Fibroblast of peridontal ligament (primary cell): Measurements from ENCODE around the gene UBE2G2.
"Not testable (repeated sequence)": the region's sequence is repeated elsewhere in the genome, so short reads cannot be mapped to it uniquely, and the experiment has no call there.

Experiments
- DNase-seq: peaks from one replicate; pipeline ENCODE4 v3.0.0-alpha.2; 2010; ENCODE audit errors: extremely low read depth

Gene UBE2G2

GRCh38 chr21:44836349-44836665, 34.7 kb upstream of the UBE2G2 start:
- DNase-seq = no peak

DNA sequence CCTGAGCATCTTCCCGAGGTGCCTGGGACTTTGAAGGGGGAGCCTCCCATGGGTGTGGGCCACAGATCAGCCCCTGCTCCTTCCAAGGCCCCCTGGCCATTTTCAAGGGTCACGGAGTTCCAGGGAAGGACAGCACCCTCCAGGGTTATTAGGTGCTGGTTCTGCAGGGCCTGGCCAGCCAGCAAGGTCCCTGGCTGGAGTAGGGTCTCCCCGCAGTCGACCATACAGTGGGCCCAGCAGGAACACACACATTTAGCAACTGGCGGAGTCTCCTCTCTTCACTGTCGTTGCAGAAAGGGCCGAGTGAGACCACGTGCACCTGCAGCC, 34.0 kb upstream of the UBE2G2 start:
- no peak for DNase-seq

- no peak for DNase-seq
Measured at GRCh38 chr21:44834951-44835646, 33.5 kb upstream of the UBE2G2 start.

GRCh38 chr21:44834231-44834950, 32.8 kb upstream of the UBE2G2 start:
- DNase-seq = no peak

DNA sequence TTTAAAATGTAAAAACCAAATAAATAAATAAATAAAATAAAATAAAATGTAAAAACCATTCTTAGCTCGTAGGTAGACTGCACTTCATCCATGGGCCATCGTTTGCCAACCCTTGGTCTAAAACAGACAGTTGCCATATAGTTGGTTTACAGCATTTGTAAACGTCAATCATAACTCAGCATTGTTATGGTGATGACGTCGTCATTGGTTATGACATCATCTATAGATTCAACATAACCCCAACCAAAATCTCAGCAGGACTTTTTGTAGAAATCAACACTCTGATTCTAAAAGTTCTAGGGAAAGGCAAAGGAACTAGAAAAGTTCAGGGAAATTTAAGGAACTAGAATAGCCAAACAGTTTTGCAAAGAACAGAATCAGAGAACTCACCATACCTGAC, 32.0 kb upstream of the UBE2G2 start:
- no peak for DNase-seq

GRCh38 chr21:44832516-44833255, 31.1 kb upstream of the UBE2G2 start:
- DNase-seq = not testable (repeated sequence)

GRCh38 chr21:44831227-44831860, 29.7 kb upstream of the UBE2G2 start:
- no peak for DNase-seq

DNA sequence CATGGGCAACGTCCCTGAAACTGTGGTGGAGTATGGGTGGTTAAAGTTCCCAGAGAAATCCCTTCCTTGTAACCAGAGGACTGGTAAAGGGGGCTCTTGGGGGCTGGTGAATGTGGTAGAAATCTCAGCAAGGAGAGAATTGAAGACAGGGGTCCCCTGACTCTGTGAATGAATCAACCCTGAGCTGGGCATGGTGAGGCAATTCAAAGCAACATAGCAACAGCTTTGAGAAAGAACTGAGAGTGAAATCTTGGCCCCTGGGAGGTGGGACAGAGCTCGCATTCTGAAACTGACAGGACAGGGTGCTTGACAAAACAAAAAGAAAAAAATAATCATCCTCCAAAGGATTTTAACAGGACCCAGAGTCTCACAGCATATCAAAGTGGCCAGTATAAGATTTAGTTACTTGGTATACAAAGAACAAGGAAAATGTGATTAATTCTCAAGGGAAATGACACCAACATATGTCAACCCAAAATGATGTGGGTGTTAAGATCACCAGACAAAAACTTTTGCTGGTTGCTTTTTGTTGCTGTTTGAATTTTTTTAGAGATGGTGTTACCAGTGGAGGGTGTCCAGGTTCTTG, 28.0 kb upstream of the UBE2G2 start:
- DNase-seq = no peak

- no peak for DNase-seq
Measured at GRCh38 chr21:44828362-44829056, 26.9 kb upstream of the UBE2G2 start.

GRCh38 chr21:44823179-44823660, 21.6 kb upstream of the UBE2G2 start:
- no peak for DNase-seq

DNA sequence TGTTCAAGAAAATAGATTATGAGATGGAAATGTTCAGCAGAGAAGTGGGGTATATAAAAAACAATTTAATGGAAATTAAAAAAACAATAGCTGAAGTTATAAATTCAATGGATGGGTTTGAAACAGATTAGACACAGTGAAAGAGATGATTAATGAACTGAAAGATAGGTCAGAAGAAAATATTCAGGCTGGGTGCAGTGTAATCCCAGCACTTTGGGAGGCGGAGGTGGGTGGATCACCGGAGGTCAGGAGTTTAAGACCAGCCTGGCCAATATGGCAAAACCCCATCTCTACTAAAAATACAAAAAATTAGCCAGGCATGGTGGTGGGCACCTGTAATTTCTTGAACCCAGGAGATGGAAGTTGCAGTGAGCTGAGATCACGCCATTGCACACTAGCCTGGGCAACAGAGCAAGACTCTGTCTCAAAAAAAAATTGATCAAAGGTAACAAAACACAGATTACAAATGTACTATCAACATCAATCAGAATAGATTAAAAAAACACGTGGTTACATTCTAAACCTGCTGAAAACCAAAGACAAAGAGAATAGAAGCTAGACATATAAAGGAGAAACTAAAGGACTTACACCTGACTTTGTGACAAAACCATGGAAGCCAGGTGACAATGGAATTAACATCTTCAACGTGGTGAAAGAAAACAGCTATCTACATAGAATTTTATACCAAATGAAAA, 21.0 kb upstream of the UBE2G2 start:
- no peak for DNase-seq

DNA sequence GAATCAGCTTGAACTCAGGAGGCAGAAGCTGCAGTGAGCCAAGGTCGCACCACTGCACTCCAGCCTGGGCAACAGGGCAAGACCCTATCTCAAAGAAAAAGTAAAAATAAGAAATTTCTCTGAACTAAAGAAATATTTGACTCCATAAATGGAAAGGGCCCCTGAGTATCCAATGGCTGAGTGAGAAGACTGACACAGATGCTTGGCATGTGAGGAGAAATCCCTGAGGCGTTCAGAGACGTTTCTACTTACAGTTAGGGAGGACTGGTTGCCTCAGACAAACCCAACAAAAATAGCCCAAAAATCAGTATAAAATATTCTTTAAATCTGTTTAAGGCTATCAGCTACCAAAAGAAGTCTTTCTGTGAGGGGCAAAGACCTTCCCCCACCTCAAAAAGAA, 19.2 kb upstream of the UBE2G2 start:
- DNase-seq = peak; percentile 75

DNA sequence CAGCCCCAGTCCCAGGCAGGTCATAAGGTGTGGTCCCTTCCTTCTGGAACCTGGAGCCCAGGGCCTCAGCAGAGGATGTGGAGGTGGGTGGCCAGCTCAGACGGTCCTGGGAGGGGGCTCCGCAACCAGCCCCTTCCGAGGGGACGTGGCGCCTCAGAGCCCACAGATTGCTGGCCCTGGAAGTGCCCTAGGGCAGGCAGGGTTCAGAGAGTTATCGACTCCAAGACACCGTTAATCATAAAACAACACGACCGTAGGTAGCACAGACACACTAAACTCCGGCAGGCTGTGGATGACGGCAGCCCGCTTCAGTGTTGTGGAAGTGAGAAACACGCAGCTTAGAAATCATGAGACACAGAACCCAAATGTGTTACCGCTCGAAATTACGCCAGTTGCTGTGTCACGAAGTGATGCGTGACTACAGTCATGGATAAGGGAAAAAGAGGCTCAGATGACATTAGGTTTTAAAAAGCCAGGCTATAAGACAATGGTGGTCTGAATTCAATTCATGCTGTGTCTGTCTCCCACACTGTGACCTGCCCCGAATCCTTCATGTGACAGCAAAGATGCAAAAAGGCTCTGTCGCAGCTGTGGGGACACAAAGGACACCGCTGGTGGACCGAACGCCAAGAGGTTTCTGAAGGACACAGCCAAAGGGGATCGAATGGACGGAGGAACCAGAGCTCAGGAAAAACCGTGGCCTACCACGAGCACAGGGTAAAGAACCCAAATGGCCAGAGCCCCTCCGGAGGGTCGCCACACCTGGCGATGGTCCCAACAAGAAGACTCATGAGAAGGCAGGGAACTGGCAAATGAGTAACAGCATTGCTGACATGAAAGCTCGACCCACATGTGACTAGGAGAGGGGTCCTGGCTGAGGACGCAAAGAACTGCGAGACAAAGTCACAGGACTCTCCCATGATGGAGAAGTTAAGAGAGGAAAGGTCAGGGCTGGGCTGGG, 17.9 kb upstream of the UBE2G2 start:
- DNase-seq = no peak

DNA sequence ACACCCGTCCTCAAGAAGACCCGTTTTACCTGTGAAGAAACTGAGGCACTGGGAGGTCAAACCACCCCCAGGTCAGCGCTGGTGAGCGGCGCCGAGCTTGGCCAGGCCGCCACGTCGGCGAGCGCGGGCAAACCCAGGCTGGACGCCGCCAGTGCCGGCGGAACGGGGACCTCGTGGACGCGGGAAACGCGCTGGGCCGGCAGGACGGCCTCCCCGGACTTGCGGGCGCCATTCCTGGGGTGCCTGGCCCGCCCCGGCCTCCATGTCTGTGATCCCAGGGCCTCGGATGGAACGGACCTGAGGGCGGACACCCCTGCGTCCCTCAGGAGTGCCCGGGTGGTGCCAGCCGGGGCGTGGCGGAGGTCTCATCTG, 17.0 kb upstream of the UBE2G2 start:
- no peak for DNase-seq

DNA sequence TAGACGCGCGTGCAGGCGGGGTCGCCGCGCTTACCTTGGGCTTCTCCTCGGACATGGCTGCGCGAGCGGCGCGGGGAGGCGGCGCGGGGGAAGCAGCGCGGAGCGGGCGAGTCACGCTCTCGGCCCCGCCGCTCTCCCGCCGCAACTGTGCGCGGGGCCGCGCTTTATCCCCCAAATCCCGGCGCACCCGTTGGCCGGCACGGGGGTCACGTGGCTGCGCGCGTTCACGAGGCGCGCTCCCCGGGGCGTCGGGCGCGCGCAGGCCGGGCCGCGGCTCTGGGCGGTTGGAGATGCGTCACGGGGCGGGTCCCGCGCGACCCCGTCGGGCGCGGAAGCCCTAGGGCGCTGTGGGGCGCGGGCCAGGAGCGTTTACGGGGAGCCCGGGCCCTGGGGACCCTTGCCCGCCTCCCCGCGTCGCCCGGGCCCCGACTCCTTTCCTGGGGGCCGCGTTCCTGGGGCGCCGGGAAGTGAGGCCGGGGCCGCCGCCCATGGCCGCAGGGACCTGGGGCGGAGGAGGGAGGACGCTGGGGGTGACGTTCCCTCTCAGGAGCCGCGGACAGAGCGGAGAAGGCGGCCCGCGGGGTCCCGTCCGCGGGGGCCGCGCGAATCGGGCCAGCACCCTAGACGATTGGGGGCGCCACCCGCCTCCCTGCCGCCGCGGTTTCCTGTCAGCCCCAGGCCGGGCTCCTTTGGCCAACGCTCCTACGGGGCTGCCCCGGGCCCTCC, 16.5 kb upstream of the UBE2G2 start, which contains the start of gene SUMO3:
Gene SUMO3 (minus strand): TSS at position 149 of the 726 bp plus-strand sequence. CDS start 94 bp downstream, at position 55.
- DNase-seq = peak; percentile 71

GRCh38 chr21:44817506-44817880, 15.9 kb upstream of the UBE2G2 start:
- DNase-seq = peak; percentile 84

- DNase-seq = no peak
Measured at GRCh38 chr21:44816761-44817505, 15.3 kb upstream of the UBE2G2 start.
